ENCODE measurements around the gene FRMD4A. TPM values are rescaled to one million over a fixed set of nuclear protein-coding genes. Genes with fewer than 3 reads are reported as not detected.

Gene FRMD4A
- total RNA-seq, 4 donors from 2014 or later = 27.5 to 40.4 (median 33.0) TPM

GRCh38 chr10:13708256-13708990 lies 622.3 kb downstream of the FRMD4A start:
- TF ChIP-seq POLR2A (IDR thresholded peaks at IDR 0.05) = no peak
- WGBS, 2 donors = 52 to 57% methylated on average over 8 of the region's 8 CpGs
- no peak overlapping the region for H3K4me3 ChIP-seq (ENCODE audit: low read depth, poor library complexity, severe bottlenecking)
- no peak for DNase-seq (ENCODE audit: low spot score in 2 of 2)
- intact Hi-C loops (cut with DNase I; ENCODE audit: low total_unique reads) = no loop called here

GRCh38 chr10:13707156-13707881 lies 623.4 kb downstream of the FRMD4A start:
- intact Hi-C loops (cut with DNase I; ENCODE audit: low total_unique reads) = no loop called here
- H3K4me3 ChIP-seq (ENCODE audit: low read depth, poor library complexity, severe bottlenecking) = peak overlapping the region; percentile 44
- peak; percentile 75 to 93 for DNase-seq (ENCODE audit: low spot score in 2 of 2)
- TF ChIP-seq POLR2A (IDR thresholded peaks at IDR 0.05) (no peak), CTCF (IDR thresholded peaks at IDR 0.05) (no peak)
- 15 to 27% methylated on average over 25 to 26 of the region's 26 CpGs for WGBS, 2 donors

- H3K4me3 ChIP-seq (ENCODE audit: low read depth, poor library complexity, severe bottlenecking) = peak overlapping the region; percentile 44
- no peak for DNase-seq (ENCODE audit: low spot score in 2 of 2)
- intact Hi-C loops (cut with DNase I; ENCODE audit: low total_unique reads) = no loop called here
- 45 to 55% methylated on average over 10 of the region's 10 CpGs for WGBS, 2 donors
- TF ChIP-seq POLR2A (IDR thresholded peaks at IDR 0.05) (no peak), CTCF (IDR thresholded peaks at IDR 0.05) (no peak)
These were observed 624.1 kb downstream of the FRMD4A start for GRCh38 chr10:13706604-13707003.

DNA sequence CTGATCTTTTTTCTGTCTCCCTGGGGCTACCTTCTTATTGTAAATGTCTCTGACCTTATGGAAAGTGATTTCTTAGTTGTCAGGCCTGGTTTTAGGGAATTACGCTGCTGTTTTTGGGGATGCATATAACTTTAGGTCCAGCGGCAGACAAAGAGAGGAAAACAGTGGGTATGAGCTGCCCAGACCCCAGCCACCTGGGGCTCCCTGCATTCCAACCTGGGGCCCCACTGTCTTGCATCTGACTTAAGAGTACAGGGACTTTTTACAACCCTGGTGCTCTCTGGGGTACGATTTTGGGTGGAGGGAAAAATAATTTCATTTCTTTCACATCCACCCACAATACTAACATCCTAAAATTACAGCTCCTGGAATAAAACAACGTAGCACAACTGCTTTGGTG lies 624.5 kb downstream of the FRMD4A start:
- no peak for DNase-seq (ENCODE audit: low spot score in 2 of 2)
- intact Hi-C loops (cut with DNase I; ENCODE audit: low total_unique reads) = no loop called here
- no peak for TF ChIP-seq CTCF (IDR thresholded peaks at IDR 0.05)
- no peak for TF ChIP-seq POLR2A (IDR thresholded peaks at IDR 0.05)
- 50% methylated on average over 4 of the region's 4 CpGs for WGBS, 2 donors
- H3K4me3 ChIP-seq (ENCODE audit: low read depth, poor library complexity, severe bottlenecking) = no peak overlapping the region

DNA sequence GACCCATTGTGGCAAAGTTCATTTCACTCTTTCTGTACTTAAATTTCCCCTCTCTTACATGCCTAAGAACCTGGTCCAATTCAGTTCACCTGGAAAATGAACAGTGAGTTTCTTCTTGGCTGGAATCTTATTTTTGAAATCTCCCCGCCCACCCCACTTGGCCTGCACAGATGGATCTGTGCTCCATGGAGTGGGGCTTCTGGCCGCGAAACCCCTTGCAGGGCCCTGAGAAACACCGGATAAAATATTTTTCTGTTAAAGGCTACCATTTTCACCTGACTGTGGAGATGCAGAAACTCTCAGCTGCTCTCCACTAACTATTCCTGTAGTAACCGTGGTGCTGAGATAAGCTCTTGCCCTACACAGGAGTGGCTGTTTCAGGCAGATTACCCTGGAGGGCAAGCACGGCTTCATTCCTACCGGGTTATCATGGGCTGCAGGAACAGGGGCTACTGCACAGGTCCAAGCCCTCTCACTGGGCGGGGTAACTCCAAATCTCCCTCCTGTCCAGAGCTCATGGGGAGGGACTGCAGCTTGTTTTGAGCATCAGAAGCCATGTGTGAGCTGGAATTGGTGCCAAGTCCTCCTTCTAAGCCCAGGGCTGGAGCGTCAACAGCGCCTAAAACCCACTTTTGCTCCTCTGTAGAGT lies 625.1 kb downstream of the FRMD4A start:
- H3K4me3 ChIP-seq (ENCODE audit: low read depth, poor library complexity, severe bottlenecking) = no peak overlapping the region

More for the DNA sequence above, 625.1 kb downstream of the FRMD4A start:
- intact Hi-C loops (cut with DNase I; ENCODE audit: low total_unique reads) = no loop called here
- WGBS, 2 donors = 52 to 59% methylated on average over 10 of the region's 10 CpGs
- DNase-seq (ENCODE audit: low spot score in 2 of 2) = no peak
- TF ChIP-seq POLR2A (IDR thresholded peaks at IDR 0.05) (no peak), CTCF (IDR thresholded peaks at IDR 0.05) (no peak)
